ENCODE results near the gene NCBP1.
A peak's percentile ranks its signal among the peaks of the same experiment; 100 is the strongest.
"Not testable (repeated sequence)": the region's sequence is repeated elsewhere in the genome, so short reads cannot be mapped to it uniquely, and the experiment has no call there.

Gene NCBP1

DNA sequence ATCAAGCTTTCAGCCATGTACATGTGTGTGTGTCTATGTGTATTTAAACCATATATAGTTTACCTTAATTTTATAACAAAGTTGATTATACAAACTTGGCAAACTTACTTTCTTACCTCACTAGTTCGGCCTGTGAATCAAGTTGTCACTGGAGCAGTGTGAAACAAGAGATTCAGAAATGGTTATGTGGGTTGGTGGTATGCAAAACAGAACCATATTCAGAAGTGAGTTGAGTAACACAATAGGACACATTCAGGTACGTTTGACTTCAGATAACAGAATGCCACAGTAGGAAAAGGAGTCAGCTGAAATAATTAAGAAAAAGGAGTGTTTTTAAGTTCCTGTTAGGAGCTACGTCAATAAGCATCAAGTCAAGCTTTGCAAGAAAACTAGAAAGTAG, 42.0 kb downstream of the NCBP1 start:
- no peak for DNase-seq

DNA sequence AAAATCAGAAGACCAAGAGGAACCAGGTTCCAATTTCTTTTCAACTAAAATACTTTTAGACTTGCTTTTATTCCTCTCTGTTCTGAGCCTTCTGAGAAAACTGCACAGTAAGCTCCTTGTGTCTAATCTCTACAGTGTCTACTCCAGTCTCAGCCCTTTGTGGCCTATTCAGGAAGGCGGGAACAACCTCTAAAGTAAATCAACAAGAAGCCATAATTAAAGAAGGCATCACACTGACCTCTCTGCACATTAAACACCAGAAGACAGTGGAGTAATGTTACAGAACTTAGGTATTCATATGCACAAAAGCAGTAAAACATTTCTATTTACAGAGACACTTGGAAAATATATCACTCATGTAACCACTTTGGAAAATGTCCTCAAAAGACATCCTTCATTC, 48.6 kb downstream of the NCBP1 start:
- no peak for DNase-seq

DNA sequence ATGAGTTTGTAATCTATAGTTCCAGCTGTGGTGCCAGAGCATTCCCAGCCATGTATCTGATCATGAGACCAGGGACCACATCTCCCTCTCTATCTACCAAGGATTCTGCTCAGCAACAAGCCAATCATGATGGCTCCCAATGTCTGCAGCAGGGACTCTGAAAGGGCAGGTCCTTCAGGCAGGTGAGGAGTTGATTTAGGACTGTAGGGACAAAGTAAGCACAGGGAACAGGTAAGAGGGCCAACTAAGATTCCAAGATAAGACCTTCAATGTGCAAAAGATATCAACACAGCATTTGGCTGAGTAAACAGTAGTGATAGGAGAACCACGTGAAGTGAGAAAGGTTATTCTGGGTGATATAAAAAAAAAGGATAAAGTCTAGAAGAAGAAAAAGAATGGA, 55.0 kb downstream of the NCBP1 start:
- DNase-seq, result no peak

DNA sequence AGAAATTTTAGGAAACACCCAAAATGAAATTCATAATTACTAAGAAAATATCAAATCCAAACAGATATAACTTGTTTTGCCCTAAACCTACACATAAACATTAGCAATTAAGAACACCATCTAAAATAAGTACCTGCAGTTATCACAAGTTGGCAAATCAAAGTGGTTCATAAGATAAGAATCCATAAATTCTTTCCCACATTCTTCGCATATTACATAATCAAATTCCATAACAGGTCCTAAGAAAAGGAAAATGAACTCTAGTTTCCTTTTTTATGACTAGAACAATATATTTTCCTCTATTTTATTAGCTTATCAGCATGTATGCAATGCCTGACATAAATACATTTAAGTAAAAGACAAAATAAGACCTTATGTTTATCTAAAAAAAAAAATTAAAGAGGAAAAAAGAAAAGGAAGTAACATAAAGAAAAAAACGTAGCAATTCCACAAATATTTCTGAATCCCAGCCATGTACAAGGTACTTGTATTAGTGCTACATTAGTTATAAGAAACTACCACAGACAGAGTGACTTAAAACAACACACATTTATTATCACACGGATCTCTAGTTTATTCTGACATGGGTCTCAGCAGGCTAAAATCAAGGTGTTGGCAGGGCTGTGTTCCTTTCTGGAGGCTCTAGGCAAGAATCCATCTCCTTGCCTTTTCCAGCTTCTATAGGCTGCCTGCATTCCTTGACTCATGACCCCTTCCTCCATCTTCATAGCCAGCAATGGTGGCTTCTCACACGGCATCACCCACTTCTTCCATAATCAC, 56.0 kb downstream of the NCBP1 start:
- no peak for DNase-seq

DNA sequence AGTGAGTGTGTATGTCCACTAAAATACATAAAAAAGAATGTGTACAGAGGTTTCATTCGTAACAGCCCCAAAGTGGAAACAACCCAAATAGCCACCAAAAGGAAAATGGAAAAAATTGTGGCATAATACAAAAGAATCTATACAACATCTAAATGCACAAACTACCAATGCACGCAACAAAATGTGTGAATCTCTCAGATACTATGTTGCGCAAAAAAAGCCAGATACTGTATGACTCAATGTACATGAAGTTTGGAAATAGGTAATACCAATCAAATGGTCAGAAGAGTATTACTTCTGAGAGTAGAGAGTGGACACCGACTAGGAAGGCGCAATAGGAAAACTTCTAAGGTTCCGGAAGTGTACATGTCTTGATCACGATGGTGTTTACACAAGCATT, 61.1 kb downstream of the NCBP1 start:
- no peak for DNase-seq

DNA sequence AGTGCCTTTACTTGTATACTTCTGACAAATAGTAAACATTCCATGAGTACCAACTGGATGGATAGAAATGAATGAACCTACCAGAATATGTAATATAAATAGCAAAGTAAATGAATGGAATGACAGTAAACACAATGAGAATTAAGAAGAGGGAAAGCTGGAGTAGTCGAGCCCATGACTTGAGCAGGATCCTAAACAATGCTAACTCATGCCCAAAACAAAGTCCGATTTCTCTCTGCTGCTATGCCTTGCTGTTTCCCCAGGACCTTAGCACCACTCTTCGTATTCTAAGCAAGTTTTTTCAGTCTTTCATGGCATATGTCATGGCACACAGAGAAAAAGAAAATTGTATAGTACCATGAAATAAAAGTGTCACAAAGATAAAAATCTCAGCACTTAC, 61.8 kb downstream of the NCBP1 start:
- DNase-seq, result no peak

DNA sequence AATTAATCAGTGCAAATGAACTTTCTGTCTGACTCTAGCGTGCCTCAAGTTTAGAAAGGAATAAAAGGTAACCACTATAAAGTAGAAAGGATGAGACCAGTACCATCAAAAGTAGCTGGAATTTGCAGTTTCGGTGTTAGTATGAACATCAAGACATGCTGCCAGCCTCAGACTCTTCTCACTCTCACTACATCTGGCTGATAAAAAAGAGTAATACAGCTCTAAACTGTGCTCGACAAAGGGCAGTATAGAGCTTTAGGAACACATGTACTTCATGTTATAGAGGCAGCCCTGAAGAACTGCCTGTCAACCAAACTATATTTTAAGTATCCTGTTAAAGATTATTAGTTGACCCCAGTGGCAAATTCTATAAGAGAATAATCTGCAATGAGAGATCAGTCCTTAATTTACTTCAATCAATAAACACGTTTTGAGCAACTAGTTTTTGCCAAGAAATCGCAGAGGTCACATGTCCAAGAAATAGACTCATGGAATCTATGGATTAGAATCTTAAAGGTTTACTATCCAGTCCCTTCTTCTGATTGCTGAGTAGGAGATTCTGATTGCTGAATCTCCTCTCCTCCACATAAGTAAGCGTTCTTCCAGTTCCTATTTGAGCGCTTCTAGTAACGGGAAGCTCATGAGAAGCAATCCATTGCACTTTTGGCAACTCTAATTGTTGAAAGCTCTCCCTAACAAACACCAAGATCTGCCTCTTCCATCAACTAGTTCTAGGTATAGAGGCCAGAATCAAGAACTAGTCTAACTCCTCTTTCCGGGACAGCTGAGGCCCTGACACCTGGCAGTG, 62.6 kb downstream of the NCBP1 start:
- DNase-seq, result peak; percentile 14 to 32

DNA sequence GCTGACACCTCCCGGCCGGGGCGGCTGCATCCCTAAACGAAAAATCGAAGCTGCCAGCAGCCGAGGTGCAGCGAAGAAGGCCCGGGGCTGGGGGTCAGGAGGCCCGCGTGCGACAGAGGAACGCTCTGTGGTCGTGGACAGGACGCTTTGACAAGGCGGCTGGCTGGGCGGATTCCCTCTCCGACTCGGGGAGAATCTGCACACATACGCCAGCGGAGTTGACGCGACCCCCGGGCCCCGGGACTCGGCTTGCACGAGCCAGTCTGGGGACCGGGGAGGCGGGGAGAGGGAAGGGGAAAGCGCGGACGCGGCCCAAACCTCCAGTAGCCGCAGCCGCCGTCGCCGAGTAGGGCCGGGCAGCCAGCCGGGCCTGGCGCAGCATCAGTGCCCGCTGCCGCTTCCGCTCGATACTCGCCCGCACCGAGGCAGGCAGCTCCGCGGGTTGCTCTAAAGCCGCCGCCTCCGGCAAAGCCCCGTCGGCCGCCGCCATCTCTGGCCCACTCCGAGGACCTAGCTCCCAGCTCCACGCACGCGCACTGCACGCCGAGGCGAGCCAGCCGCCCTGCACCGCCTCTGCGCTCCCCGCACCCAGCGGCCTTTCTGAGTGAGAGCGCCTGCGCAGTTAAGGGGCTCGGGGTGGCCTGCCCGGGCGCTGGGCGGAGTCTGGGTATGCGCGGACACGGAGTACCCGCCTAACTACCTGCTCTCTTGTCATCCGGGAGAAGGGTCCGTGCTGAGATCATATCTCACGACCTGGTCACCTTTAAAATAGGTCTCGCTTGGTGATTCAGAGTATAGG, 63.4 kb downstream of the NCBP1 start, which contains the start of gene XPA:
XPA (minus strand) TSS at position 538 of the 799 bp plus-strand sequence; CDS start at position 490, 48 bp downstream.
- peak; percentile 86 to 88 for DNase-seq

DNA sequence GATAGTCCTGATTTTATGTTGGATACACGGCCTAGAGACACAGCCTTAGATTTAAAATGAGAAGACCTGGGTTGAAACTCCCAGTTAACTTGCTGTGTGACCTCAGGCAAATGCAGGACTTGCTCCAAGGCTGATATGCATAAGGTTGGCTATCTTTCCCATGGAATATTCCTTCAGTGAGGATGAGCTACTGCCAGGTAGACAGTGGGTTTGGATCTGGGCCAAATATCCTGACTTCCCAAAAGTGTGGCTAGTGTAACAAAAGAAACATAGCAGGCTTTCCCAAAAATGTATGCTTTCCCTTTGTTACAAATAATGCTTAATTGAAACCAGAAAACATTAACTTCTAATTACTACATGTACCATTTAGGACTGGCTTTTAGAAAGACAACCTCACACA, 64.2 kb downstream of the NCBP1 start:
- DNase-seq, result no peak

DNA sequence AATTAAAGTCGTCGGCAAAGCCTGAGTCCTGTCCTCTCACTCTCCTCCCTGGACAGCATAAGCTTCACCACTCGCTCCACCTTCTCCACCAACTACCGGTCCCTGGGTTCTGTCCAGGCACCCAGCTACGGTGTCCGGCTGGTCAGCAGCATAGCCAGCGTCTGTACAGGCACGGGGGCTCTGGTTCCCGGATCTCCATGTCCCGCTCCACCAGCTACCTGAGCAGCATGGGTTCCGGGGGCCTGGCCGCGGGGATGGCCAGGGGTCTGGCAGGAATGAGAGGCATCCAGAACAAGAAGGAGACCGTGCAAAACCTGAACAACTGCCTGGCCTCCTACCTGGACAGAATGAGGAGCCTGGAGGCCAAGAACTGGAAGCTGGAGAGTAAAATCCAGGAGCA, 65.2 kb downstream of the NCBP1 start:
- DNase-seq, result no peak

DNA sequence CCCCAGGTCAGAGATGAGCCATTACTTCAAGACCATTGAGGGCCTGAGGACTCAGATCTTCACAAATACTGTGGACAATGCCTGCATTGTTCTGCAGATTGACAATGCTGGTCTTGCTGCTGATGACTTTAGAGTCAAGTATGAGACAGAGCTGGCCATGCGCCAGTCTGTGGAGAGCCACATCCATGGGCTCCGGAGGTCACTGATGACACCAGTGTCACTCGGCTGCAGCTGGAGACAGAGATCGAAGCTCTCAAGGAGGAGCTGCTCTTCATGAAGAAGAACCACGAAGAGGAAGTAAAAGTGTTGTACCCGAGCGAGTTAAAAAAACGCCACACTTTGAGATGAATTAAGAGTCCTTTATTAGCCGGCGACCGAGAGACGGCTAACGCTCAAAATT, 65.7 kb downstream of the NCBP1 start:
- peak; percentile 34 to 37 for DNase-seq

DNA sequence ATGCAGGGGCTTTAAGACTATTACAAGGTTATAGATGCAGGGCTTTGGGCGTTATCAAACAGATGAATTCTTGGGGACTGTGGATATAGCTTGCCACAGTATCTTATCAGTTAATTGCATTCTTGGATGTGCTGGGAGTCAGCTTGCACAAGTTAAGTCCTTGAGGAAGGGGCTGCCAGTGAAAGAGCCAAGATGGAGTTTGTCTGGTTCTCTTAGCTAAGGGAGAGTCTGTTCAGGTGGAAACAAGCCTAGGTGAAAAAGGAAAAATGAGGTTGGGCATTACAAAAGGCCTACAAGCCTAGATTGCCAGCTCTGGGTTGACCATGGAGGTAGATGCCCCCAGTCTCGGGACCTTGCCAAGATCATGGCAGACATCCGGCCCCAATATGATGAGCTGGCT, 66.2 kb downstream of the NCBP1 start:
- not testable (repeated sequence) for DNase-seq

DNA sequence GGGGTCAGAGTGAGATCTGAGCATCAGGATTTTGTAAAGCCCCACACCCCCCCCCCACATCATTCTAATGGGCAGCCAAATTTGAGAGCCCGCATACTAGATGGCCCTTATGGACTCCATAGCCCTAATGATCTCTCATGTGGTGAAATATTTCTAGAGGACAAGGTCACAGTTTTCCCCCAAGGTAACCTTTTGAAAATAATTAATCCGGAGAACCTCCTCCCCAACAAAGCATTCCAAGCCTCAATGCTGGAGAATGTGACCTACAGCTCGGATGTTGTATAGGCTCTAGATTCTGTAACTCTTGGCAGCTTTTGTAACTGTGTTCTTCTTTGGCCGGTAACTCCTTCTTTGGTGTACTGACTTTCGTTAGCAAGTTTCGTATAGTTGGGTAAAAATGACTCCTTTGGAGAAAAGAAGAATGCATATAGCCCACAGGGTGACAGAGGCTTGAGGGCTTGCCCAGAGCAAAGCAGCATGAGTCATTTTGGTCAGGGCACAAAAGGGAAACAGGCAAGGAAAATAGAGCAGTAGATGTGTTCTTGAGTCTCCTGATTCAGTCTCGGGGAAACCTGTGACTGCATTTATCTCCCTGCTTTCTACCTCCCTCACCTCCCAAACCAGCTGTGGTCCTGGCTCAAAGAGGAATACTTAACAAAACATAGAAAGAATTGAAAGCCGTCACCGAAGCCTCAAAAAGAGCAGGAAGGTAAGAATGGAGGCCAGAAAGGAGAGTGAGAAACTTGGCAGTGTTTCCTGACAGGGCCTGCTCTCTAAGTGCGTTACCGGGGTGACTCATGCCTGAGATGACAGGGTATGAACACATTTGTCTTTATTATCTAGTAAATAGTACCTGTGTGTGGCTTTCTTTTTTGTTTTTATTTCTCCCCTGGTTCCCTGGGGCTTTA, 70.1 kb downstream of the NCBP1 start:
- DNase-seq, result peak; percentile 10 to 14

DNA sequence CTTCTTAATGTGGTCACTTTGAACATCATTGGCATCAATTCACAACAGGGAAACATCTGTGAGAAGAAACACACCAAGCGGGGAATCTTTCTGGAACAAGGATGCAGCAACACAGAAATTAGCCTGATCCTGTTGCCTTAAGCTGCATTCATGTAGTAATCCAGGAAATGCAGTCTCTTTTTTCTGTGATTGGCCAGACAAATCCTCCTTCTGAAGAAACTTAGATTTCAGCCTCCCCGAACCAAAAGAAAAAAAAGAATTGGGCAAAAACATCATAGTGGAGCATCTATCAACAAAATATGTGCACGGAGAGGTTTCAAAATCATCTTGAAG, 70.7 kb downstream of the NCBP1 start:
- no peak for DNase-seq

DNA sequence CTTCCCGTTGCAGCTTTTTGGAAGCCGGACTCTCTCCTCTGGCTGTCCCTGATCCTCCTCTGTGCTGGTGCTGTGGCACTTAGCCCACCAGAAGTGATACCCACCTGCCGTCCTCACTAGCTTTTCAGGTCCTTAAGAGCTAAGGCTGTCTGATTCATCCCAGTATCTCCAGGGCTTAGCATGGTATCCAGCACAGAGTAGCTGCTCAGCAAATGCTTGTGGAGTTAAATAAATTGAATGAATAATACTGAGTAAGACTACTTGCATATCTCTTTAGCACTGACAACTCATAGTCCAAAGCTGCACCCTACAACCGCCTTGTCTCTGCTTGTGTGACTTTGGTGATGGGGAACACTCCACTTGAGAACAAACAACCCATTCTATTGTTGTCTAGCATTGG, 71.2 kb downstream of the NCBP1 start:
- DNase-seq, result no peak

DNA sequence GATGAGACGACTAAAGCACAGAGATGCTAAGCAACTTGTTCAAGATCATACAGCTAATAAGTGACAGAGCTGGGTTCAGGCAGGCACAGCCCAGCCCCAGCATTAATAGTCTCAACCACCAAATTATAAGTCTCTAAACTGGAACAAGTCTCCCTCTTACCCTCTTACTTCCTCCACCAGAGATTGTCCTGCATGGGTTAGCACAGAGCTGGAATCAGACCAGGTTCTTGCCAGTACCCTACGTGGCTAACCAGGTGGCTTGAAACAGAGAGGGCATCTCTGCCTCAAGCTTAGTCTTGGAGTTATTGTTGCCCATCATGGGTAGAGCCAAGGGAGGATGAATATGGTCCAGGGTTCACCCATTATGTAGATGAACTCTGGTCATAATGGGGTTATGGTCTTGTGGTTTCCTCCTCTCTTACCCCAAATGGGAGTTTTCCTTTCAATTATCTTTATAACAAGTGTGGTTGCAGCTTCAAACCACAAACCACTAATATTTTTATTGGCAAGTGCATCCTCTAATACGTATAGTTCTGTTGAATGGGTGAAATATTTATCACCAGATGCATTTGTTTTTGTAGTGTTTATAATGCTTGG, 71.8 kb downstream of the NCBP1 start:
- DNase-seq, result no peak

DNA sequence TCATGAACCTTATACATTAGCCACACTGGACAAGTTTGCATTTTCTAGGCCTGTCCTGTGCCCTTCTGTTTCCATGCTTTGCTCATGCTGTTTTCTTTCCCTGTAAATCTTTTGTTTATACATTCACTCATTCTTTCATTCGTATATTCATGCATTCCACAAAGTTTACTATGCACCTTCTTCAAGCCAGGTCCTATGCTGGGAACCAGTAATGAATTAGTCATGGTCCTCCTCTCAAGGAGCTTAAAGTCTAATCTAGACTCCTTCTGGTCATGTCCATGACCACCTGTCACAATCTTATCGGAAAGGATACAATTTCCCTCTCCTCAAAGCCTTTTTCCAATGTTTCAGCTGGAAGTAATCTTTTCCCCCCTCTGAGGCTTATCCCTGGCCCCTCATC, 72.6 kb downstream of the NCBP1 start:
- DNase-seq, result no peak

DNA sequence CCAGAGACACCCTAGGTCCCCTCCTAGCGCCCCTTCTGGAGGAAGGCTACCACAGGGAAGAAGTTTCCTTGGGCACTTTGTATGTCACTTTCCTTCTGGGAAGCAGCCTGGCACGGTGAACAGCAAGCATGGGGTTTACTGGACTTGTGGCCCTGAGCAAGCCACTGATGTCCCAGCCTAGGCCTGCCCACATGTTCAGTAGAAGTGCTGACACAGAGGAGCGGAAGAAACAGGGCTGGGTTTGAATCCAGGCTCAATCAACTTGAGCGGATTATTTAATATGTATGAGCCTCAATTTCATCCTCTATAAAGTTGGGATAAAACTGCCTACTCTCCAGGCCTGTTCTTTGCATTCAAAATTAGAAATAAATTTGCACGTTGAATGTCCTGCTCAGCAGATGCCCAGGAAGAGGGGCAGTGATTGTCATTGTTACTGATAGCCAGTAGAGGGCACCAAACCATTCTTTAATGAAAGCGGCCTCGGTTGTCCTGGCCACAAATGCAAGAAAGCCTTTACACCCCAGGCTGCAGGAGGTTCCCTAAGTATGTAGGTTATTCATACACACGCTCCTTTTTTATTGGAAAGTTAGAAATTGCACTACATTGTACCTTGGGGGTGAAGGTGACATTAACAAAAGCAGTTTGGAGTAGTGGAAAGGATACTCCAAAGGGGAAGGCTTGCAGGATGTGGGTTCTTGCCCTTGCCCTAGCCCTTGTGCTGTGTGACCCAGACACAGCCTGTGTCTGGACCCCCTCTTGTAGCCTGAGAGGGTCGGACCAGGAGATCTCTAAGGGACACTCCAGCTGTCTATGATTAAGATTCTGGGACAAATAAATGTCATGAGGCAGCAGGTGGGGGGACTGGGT, 77.0 kb downstream of the NCBP1 start:
- DNase-seq, result peak; percentile 58 to 68

DNA sequence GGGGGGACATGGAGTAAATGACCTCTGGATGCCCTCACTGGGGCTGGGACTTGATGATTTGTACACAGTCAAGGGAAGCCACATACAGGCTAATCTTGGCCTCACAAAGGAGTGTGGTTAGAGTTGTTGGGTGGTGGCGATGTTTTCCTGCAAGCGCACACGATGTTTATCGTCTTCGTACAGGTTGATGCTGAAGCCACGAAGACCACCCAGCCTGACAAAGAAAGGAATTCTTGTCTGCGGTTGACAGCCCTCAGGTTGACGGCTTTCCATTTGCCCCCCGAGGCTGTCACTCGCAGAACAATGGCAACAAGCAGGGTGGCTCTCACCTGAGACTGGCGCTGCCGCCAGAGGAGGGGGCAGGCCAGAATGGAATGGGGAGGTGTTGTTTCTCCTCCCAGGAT, 77.6 kb downstream of the NCBP1 start:
- no peak for DNase-seq

DNA sequence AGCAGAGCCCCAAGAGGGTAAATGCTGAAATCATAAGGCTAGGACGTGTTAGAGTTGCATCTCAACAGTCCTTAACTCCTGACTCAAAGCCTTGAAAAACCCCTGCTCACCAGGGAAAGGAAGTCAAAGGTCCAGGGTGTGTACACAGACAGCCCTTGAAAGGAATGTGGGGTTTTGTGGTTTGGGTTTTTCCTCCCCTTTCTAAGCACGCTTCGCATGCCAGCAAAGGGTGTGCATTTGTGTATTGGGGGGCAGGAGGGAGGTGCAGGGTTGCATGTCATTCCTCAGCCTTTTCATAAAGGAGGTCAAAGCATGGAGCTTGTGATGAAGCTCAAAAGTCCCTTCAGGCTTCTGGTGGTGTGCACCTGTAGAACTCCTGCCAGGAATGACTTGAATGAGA, 80.8 kb downstream of the NCBP1 start:
- no peak for DNase-seq

DNA sequence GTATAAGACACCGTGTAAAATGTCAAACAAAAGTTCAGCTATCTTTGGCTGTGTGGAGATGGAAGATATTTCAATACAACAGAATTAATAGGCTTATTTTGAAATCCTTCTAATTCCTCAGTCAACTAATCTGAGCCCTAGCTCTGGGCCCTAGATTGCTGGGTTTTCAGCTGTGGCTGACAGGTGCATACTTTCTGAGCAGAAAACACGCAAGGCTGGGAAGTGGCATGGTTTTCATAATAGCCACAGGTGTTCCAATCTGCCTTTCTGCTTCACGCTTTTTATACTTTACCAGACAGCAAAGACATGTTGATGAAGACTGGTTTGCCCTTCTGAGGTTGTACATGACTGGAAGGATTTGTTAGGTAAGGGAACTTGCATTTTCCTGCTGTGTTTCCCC, 84.2 kb downstream of the NCBP1 start:
- no peak for DNase-seq

Measured in AML-193 (cell line).